Fibroblast of lung (primary cell): ENCODE measurements around the gene MTM1. TPM values are rescaled to one million over a fixed set of nuclear protein-coding genes. Genes with fewer than 3 reads are reported as not detected.

ENCODE experiments used
- DNase-seq, 2 donors: peaks; one replicate each; pipeline versions ENCODE4 v3.0.0 to v3.0.0-alpha.2; 2010; ENCODE audit warnings: low read depth in 2 of 2
- H2AFZ ChIP-seq: 2 replicates; pipeline ENCODE4 v1.5.1; 2012; ENCODE audit warnings: low read length, control low read depth, inconsistent platforms
- H3K27ac ChIP-seq: 2 replicates; pipeline ENCODE4 v1.5.1; 2011; ENCODE audit warnings: low read length, control low read depth; ENCODE audit not compliant: insufficient read depth
- H3K27me3 ChIP-seq: 2 replicates; pipeline ENCODE4 v1.5.1; 2011; ENCODE audit warnings: mild to moderate bottlenecking, low read length; ENCODE audit not compliant: control insufficient read depth, insufficient read depth
- H3K36me3 ChIP-seq: 2 replicates; pipeline ENCODE4 v1.5.1; 2011; ENCODE audit warnings: low read length; ENCODE audit not compliant: control insufficient read depth, insufficient read depth
- H3K4me1 ChIP-seq: 2 replicates; pipeline ENCODE4 v1.5.1; 2011; ENCODE audit warnings: low read length; ENCODE audit not compliant: control insufficient read depth, insufficient read depth; ENCODE audit errors: extremely low read depth
- H3K4me2 ChIP-seq: 2 replicates; pipeline ENCODE4 v1.5.1; 2011; ENCODE audit warnings: low read length, control low read depth; ENCODE audit not compliant: insufficient read depth; ENCODE audit errors: extremely low read depth
- H3K4me3 ChIP-seq, 4 experiments: fragments of 200-600 bp in 1 of 4; sonication (generic) in 1 of 4; replicated peaks in 1 of 4; 2 replicates each; pipeline ENCODE4 v1.5.1; 2011 to 2016; ENCODE audit warnings: low read length in 4 of 4, low read depth in 3 of 4, mild to moderate bottlenecking in 3 of 4, control low read depth in 2 of 4, inconsistent platforms in 1 of 4, mixed read lengths in 1 of 4; ENCODE audit not compliant: insufficient read depth in 1 of 4; ENCODE audit errors: control extremely low read depth in 1 of 4
- H3K79me2 ChIP-seq: 2 replicates; pipeline ENCODE4 v1.5.1; 2012; ENCODE audit warnings: mild to moderate bottlenecking, low read length, inconsistent platforms; ENCODE audit not compliant: control insufficient read depth, insufficient read depth
- H3K9ac ChIP-seq: 2 replicates; pipeline ENCODE4 v1.5.1; 2011; ENCODE audit warnings: mild to moderate bottlenecking, low read length, control low read depth; ENCODE audit not compliant: insufficient read depth
- H3K9me3 ChIP-seq: 2 replicates; pipeline ENCODE4 v1.5.1; 2012; ENCODE audit warnings: low read depth, low read length; ENCODE audit not compliant: control insufficient read depth, insufficient read depth
- H4K20me1 ChIP-seq: 2 replicates; pipeline ENCODE4 v1.5.1; 2011; ENCODE audit warnings: low read length; ENCODE audit not compliant: control insufficient read depth, insufficient read depth; ENCODE audit errors: extremely low read depth
- CTCF ChIP-seq, 2 donors: IDR thresholded peaks in 1 of 2; conservative IDR thresholded peaks in 1 of 2; 1 replicate in 1 of 2; 2 replicates in 1 of 2; pipeline ENCODE4 v1.5.1; 2011 to 2012; ENCODE audit warnings: low read length in 2 of 2, control low read depth in 1 of 2, inconsistent platforms in 1 of 2, low read depth in 1 of 2, mild to moderate bottlenecking in 1 of 2
- EZH2 ChIP-seq: IDR thresholded peaks from 2 replicates; pipeline ENCODE4 v1.5.1; 2012; ENCODE audit warnings: low read length, control low read depth, mild to moderate bottlenecking; ENCODE audit errors: missing control alignments
- polyA plus RNA-seq, 2 donors: library from polyadenylated mRNA; depleted of rRNA in 1 of 2; stranded (reverse) in 1 of 2; unstranded in 1 of 2; fragments of >200 nt; gene quantifications; 2 replicates each; pipeline ENCODE4 v1.2.1, GENCODE V29; 2011 to 2012; ENCODE audit warnings: missing spikeins in 1 of 2
- total RNA-seq: library from RNA; depleted of rRNA; stranded (reverse); fragments of >200 nt; gene quantifications from 2 replicates; pipeline ENCODE4 v1.2.1, GENCODE V29; 2014

MTM1 gene
- total and polyA plus RNA-seq, 2 donors (not counting 1 experiment from before 2014, with no cell fraction given), result 5.0 to 15.2 TPM

DNA sequence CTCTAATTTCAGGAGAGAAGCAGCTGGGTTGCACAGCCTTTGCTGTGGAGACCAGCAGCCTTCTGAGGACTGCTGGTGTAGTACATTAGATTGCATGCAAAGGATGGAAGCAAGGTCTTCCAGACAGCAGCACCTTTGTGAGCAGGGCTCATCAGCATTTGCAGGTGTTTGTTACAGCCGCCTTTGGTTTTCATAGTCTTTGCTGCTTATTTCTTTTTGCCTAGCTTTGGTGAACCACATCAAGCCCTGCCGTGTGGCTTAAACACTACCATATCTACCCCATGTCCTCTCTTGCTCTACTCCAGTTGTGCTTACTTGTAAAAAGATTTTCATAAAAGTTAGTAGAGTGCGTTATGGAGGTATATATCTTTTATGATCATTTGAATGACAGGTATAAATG is 57.5 kb downstream of the MTM1 start:
- Histone ChIP-seq H3K4me2 (no peak overlapping the region), H3K4me3 (no peak overlapping the region), H3K36me3 (no peaks in the 10 kb centered on the region), H3K79me2 (no peaks in the 10 kb centered on the region), H4K20me1 (no peaks in the 10 kb centered on the region), H2AFZ (no peak overlapping the region), H3K27me3 (no peaks in the 10 kb centered on the region), H3K9ac (no peak overlapping the region), H3K27ac (no peak overlapping the region), H3K4me1 (no peaks in the 10 kb centered on the region), H3K9me3 (no peaks in the 10 kb centered on the region)
- TF ChIP-seq CTCF (conservative IDR thresholded peaks at IDR 0.05 in 1 of 2, IDR thresholded peaks at IDR 0.05 in 1 of 2; ENCODE audit: low read depth in 1 of 2, low read length in 2 of 2), result no peak
- TF ChIP-seq EZH2, result no peak
- DNase-seq, result no peak

DNA sequence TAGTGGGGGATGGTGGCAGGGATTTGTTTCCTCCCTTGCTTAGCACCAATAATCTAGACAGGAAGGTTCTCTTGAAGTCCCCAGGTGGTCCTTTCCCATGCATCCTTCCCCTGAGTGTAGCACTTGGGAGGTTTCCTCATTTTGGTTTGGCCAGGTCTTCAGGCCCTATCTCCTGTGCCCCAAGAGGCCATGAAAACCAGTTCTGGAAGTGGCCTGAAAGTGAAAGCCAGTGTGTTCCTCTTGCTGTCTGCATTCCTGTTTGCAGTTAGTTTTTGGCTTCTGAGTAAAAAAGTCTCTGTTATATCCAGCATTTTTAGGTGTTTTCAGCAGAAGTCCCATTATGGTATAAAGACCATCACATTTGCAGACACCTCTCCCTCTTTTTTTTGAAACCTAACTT is 59.5 kb downstream of the MTM1 start:
- H3K9me3 ChIP-seq, result no peaks in the 10 kb centered on the region
- H3K36me3 ChIP-seq, result no peaks in the 10 kb centered on the region
- no peak overlapping the region for H3K9ac ChIP-seq
- DNase-seq, result no peak
- H3K4me2 ChIP-seq, result no peak overlapping the region
- no peak overlapping the region for H2AFZ ChIP-seq
- no peaks in the 10 kb centered on the region for H3K27me3 ChIP-seq
- no peaks in the 10 kb centered on the region for H4K20me1 ChIP-seq
- no peaks in the 10 kb centered on the region for H3K4me1 ChIP-seq
- no peak overlapping the region for H3K27ac ChIP-seq
- no peak for TF ChIP-seq EZH2
- TF ChIP-seq CTCF (conservative IDR thresholded peaks at IDR 0.05 in 1 of 2, IDR thresholded peaks at IDR 0.05 in 1 of 2; ENCODE audit: low read depth in 1 of 2, low read length in 2 of 2), result no peak
- no peaks in the 10 kb centered on the region for H3K79me2 ChIP-seq
- H3K4me3 ChIP-seq, result no peak overlapping the region

- no peak for TF ChIP-seq EZH2
- no peak for TF ChIP-seq CTCF (conservative IDR thresholded peaks at IDR 0.05 in 1 of 2, IDR thresholded peaks at IDR 0.05 in 1 of 2; ENCODE audit: low read depth in 1 of 2, low read length in 2 of 2)
- Histone ChIP-seq H3K27ac (peak overlapping the region; percentile 66), H3K4me2 (no peak overlapping the region), H2AFZ (no peak overlapping the region), H3K4me3 (no peak overlapping the region), H3K9ac (no peak overlapping the region), H3K79me2 (no peaks in the 10 kb centered on the region), H3K27me3 (no peaks in the 10 kb centered on the region), H4K20me1 (no peaks in the 10 kb centered on the region), H3K36me3 (no peaks in the 10 kb centered on the region), H3K4me1 (no peaks in the 10 kb centered on the region), H3K9me3 (no peaks in the 10 kb centered on the region)
- DNase-seq, result peak; percentile 58 to 71
Measured at GRCh38 chrX:150635952-150636351, 67.5 kb downstream of the MTM1 start.
